Putamen (tissue), 1 donor: ENCODE data around the gene PTGES.

Experiments
- DNase-seq: peaks from one replicate; pipeline ENCODE4 v3.0.0-alpha.2; 2016; ENCODE audit warnings: low spot score

PTGES gene

GRCh38 chr9:129717991-129718390 is 34.9 kb downstream of the PTGES start:
- DNase-seq: no peak

- no peak for DNase-seq
Observed at GRCh38 chr9:129716091-129716490, 36.8 kb downstream of the PTGES start.

- no peak for DNase-seq
Observed at GRCh38 chr9:129714511-129715061, 38.3 kb downstream of the PTGES start.

GRCh38 chr9:129713402-129713679 is 39.5 kb downstream of the PTGES start:
- DNase-seq: no peak

GRCh38 chr9:129712634-129713401 is 40.0 kb downstream of the PTGES start:
- DNase-seq: no peak

GRCh38 chr9:129710169-129710453 is 42.7 kb downstream of the PTGES start:
- DNase-seq: no peak

- DNase-seq: no peak
Observed at GRCh38 chr9:129709438-129710168, 43.2 kb downstream of the PTGES start.

- DNase-seq: no peak
Observed at GRCh38 chr9:129708793-129709192, 44.0 kb downstream of the PTGES start.

GRCh38 chr9:129704807-129705206 is 48.0 kb downstream of the PTGES start:
- DNase-seq: no peak

- DNase-seq: no peak
Observed at GRCh38 chr9:129703667-129704355, 49.0 kb downstream of the PTGES start.

- DNase-seq: no peak
Observed at GRCh38 chr9:129702589-129703520, 50.0 kb downstream of the PTGES start.

- DNase-seq: no peak
Observed at GRCh38 chr9:129701549-129701948, 51.3 kb downstream of the PTGES start.

- no peak for DNase-seq
Observed at GRCh38 chr9:129701054-129701453, 51.8 kb downstream of the PTGES start.

GRCh38 chr9:129698254-129698757 is 54.5 kb downstream of the PTGES start:
- no peak for DNase-seq

GRCh38 chr9:129697656-129698253 is 55.1 kb downstream of the PTGES start:
- DNase-seq: no peak

GRCh38 chr9:129696944-129697655 is 55.7 kb downstream of the PTGES start:
- DNase-seq: no peak

- DNase-seq: no peak
Observed at GRCh38 chr9:129695870-129696269, 57.0 kb downstream of the PTGES start.

GRCh38 chr9:129694243-129694646 is 58.6 kb downstream of the PTGES start:
- DNase-seq: no peak

GRCh38 chr9:129693741-129694140 is 59.1 kb downstream of the PTGES start:
- no peak for DNase-seq

- DNase-seq: no peak
Observed at GRCh38 chr9:129692534-129692933, 60.3 kb downstream of the PTGES start.
